K562 (cell line): ENCODE data around the gene DNAAF1. TPM values are rescaled to one million over a fixed set of nuclear protein-coding genes. Genes with fewer than 3 reads are reported as not detected.

Experiments used
- ARID1B ChIP-seq: fragments of 450-650 bp; IDR thresholded peaks from 2 replicates; pipeline ENCODE4 v1.6.1; 2016; ENCODE audit warnings: antibody characterized with exemption, mild to moderate bottlenecking, inconsistent platforms
- CEBPZ ChIP-seq: fragments of 150-350 bp; IDR thresholded peaks from 2 replicates; pipeline ENCODE4 v1.6.1; 2014; ENCODE audit warnings: low read depth, mild to moderate bottlenecking, low read length, borderline replicate concordance
- CREB1 ChIP-seq, 2 experiments: sonication (generic) in 1 of 2; formaldehyde crosslinking in 1 of 2; IDR thresholded peaks; 2 replicates each; pipeline versions ENCODE4 v1.6.1 to v1.8.0; 2012 to 2022; ENCODE audit warnings: inconsistent platforms in 1 of 2, mild to moderate bottlenecking in 1 of 2, missing genetic modification reagents in 1 of 2, moderate library complexity in 1 of 2
- CREM ChIP-seq: IDR thresholded peaks from 2 replicates; pipeline ENCODE4 v1.6.1; 2014; ENCODE audit warnings: antibody characterized with exemption, low read depth
- GATAD2B ChIP-seq: fragments of 450-650 bp; IDR thresholded peaks from 2 replicates; pipeline ENCODE4 v1.6.1; 2017; ENCODE audit warnings: mild to moderate bottlenecking, borderline replicate concordance
- HDAC8 ChIP-seq: fragments of 450-650 bp; IDR thresholded peaks from 2 replicates; pipeline ENCODE4 v1.6.1; 2016; ENCODE audit warnings: mild to moderate bottlenecking, missing genetic modification characterization, moderate library complexity, missing compliant biosample characterization
- HNRNPLL ChIP-seq: fragments of 200-400 bp; formaldehyde crosslinking; IDR thresholded peaks from 2 replicates; pipeline ENCODE4 v1.6.1; 2017; ENCODE audit warnings: low read length, low read depth, mild to moderate bottlenecking; ENCODE audit not compliant: poor library complexity, severe bottlenecking
- MYC ChIP-seq, 2 experiments: fragments of 250-450 bp in 1 of 2; sonication (Bioruptor Pico) in 1 of 2; IDR thresholded peaks; 2 replicates each; pipeline versions ENCODE4 v1.5.1 to v1.6.1; 2012 to 2021; ENCODE audit warnings: low read depth in 2 of 2, borderline replicate concordance in 1 of 2, improper control_type of control experiment in 1 of 2, low read length in 1 of 2, mild to moderate bottlenecking in 1 of 2, moderate library complexity in 1 of 2
- NEUROD1 ChIP-seq: fragments of 150-350 bp; IDR thresholded peaks from 2 replicates; pipeline ENCODE4 v1.6.1; 2014; ENCODE audit warnings: borderline replicate concordance, low read length, low read depth; ENCODE audit not compliant: partially characterized antibody
- POLR2A ChIP-seq: fragments of 450-650 bp; conservative IDR thresholded peaks from 2 replicates; pipeline ENCODE4 v1.6.1; 2016
- POLR2G ChIP-seq: fragments of 200-400 bp; formaldehyde crosslinking; IDR thresholded peaks from 2 replicates; pipeline ENCODE4 v1.6.1; 2017; ENCODE audit warnings: low read depth, mild to moderate bottlenecking, antibody characterized with exemption, low read length, moderate library complexity
- SMAD4 ChIP-seq: fragments of 250-450 bp; sonication (Bioruptor Pico); conservative IDR thresholded peaks from 2 replicates; pipeline ENCODE4 v1.8.0; 2021; ENCODE audit warnings: inconsistent platforms, mild to moderate bottlenecking, moderate library complexity
- TAF1 ChIP-seq: IDR thresholded peaks from 2 replicates; pipeline ENCODE4 v1.6.1; 2011; ENCODE audit warnings: mild to moderate bottlenecking, low read length, moderate library complexity; ENCODE audit not compliant: insufficient read depth, control insufficient read depth, severe bottlenecking; ENCODE audit errors: extremely low read depth
- polyA plus RNA-seq, 8 experiments: library from polyadenylated mRNA; depleted of rRNA in 4 of 8; stranded (reverse) in 5 of 8; unstranded in 3 of 8; fragments of >200 nt; fragmentation: Nextera tagmentation in 2 of 8; fragmentation: Illumina TruSeq in 1 of 8; extraction: Ambion mirVana in 2 of 8; extraction: Trizol in 1 of 8; gene quantifications; 2 replicates each; pipeline versions ENCODE4 v1.2.1 to v1.2.3, GENCODE V29; 2011 to 2014; ENCODE audit warnings: inconsistent platforms in 1 of 8, missing spikeins in 1 of 8
- total RNA-seq, 7 experiments: library from RNA; depleted of rRNA in 6 of 7; stranded (reverse); fragments of >200 nt in 6 of 7; fragmentation: Illumina TruSeq in 2 of 7; extraction: Trizol in 2 of 7; gene quantifications; 2 replicates each; pipeline versions ENCODE4 v1.2.1 to v1.2.3, GENCODE V29; 2011 to 2021; ENCODE audit warnings: low replicate concordance in 1 of 7
- TF ChIP-seq, protein P1 (sequence below): fragments of 250-450 bp; sonication (Bioruptor Pico); IDR thresholded peaks from 2 replicates; pipeline ENCODE4 v1.4.0; 2020; ENCODE audit warnings: mild to moderate bottlenecking, moderate library complexity
- TF ChIP-seq, protein P2 (sequence below): fragments of 450-650 bp; formaldehyde crosslinking; IDR thresholded peaks from 2 replicates; pipeline ENCODE4 v1.4.0; 2020; ENCODE audit warnings: mild to moderate bottlenecking, mixed read lengths
- TF ChIP-seq, protein P3 (sequence below): sonication (generic); formaldehyde crosslinking; IDR thresholded peaks from 2 replicates; pipeline ENCODE4 v1.9.0; 2022; ENCODE audit warnings: mild to moderate bottlenecking, missing genetic modification reagents

The DNAAF1 gene
- total and polyA plus RNA-seq, 9 of the 15 experiments (the other 6 are each of a cell fraction or from before 2014, with no cell fraction given), result 0.01 TPM; not detected in 8

- TF ChIP-seq, protein P1, sequence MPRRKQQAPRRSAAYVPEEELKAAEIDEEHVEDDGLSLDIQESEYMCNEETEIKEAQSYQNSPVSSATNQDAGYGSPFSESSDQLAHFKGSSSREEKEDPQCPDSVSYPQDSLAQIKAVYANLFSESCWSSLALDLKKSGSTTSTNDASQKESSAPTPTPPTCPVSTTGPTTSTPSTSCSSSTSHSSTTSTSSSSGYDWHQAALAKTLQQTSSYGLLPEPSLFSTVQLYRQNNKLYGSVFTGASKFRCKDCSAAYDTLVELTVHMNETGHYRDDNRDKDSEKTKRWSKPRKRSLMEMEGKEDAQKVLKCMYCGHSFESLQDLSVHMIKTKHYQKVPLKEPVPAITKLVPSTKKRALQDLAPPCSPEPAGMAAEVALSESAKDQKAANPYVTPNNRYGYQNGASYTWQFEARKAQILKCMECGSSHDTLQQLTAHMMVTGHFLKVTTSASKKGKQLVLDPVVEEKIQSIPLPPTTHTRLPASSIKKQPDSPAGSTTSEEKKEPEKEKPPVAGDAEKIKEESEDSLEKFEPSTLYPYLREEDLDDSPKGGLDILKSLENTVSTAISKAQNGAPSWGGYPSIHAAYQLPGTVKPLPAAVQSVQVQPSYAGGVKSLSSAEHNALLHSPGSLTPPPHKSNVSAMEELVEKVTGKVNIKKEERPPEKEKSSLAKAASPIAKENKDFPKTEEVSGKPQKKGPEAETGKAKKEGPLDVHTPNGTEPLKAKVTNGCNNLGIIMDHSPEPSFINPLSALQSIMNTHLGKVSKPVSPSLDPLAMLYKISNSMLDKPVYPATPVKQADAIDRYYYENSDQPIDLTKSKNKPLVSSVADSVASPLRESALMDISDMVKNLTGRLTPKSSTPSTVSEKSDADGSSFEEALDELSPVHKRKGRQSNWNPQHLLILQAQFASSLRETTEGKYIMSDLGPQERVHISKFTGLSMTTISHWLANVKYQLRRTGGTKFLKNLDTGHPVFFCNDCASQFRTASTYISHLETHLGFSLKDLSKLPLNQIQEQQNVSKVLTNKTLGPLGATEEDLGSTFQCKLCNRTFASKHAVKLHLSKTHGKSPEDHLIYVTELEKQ (CRISPR knock-in tag), result no peak
- TF ChIP-seq TAF1, result peak; percentile 61
- peak; percentile 34 for TF ChIP-seq HNRNPLL
- TF ChIP-seq POLR2G, result peak; percentile 69
- peak; percentile 68 for TF ChIP-seq GATAD2B
- peak; percentile 35; the same call in 1 of the 2 replicates for TF ChIP-seq MYC (IDR thresholded peaks at IDR 0.05; ENCODE audit: low read depth, low read length)
- no peak for TF ChIP-seq MYC (CRISPR knock-in tag; IDR thresholded peaks at IDR 0.05; ENCODE audit: borderline replicate concordance, low read depth)
- TF ChIP-seq HDAC8 (tag), result 0 out of 2 replicates have a peak, but pooled peaks have one; percentile 28
- TF ChIP-seq NEUROD1, result no peak
- TF ChIP-seq CREM, result peak; percentile 75
- TF ChIP-seq CEBPZ, result no peak
- TF ChIP-seq CREB1 (IDR thresholded peaks at IDR 0.05), result peak; percentile 43; the same call in 1 of the 2 replicates
- peak; percentile 45; the same call in 1 of the 2 replicates for TF ChIP-seq CREB1 (CRISPR knock-in tag; IDR thresholded peaks at IDR 0.05)
- TF ChIP-seq, protein P2, sequence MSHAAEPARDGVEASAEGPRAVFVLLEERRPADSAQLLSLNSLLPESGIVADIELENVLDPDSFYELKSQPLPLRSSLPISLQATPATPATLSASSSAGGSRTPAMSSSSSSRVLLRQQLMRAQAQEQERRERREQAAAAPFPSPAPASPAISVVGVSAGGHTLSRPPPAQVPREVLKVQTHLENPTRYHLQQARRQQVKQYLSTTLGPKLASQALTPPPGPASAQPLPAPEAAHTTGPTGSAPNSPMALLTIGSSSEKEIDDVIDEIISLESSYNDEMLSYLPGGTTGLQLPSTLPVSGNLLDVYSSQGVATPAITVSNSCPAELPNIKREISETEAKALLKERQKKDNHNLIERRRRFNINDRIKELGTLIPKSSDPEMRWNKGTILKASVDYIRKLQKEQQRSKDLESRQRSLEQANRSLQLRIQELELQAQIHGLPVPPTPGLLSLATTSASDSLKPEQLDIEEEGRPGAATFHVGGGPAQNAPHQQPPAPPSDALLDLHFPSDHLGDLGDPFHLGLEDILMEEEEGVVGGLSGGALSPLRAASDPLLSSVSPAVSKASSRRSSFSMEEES, result peak; percentile 97
- TF ChIP-seq SMAD4, result peak; percentile 94
- TF ChIP-seq ARID1B, result no peak
- TF ChIP-seq POLR2A, result peak; percentile 55; the same call in 1 of the 2 replicates
- TF ChIP-seq, protein P3, sequence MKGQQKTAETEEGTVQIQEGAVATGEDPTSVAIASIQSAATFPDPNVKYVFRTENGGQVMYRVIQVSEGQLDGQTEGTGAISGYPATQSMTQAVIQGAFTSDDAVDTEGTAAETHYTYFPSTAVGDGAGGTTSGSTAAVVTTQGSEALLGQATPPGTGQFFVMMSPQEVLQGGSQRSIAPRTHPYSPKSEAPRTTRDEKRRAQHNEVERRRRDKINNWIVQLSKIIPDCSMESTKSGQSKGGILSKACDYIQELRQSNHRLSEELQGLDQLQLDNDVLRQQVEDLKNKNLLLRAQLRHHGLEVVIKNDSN (CRISPR knock-in tag), result peak; percentile 88
Observed at GRCh38 chr16:84144859-84145639, at the start of gene DNAAF1, which contains the start of gene HSDL1 (continued).
